HepG2 (cell line): Measurements from ENCODE around the gene PEX14. TPM values are rescaled to one million over a fixed set of nuclear protein-coding genes. Genes with fewer than 3 reads are reported as not detected.

ENCODE experiments used
- ATAC-seq: fragments of 200-7000 bp; cut with Tn5 transposase; 3 replicates; pipeline ENCODE4 v1.9.1; 2020; ENCODE audit warnings: mild to moderate bottlenecking, moderate library complexity
- BruUV-seq: library from RNA; stranded (reverse); fragments of 400-500 nt; replicated peaks from 2 replicates; lab custom pipeline; 2021; lab: Mats Ljungman, UMichigan
- CTCF ChIA-PET: fragments of 300-600 bp; formaldehyde crosslinking; extraction: SDS; loops from one replicate; lab custom pipeline; 2021; ENCODE audit warnings: low total read pairs, inconsistent platforms, low intra/inter-chr PET ratio; lab: Yijun Ruan, JAX
- POLR2A ChIA-PET: fragments of 350-600 bp; sonication (Branson Sonifier 250); formaldehyde crosslinking; loops from one replicate; lab custom pipeline; 2020; ENCODE audit warnings: antibody characterized with exemption, inconsistent platforms; lab: Yijun Ruan, JAX
- DNase-seq: peaks from one replicate; pipeline ENCODE4 v3.0.0-alpha.2; 2015; ENCODE audit warnings: low spot score
- FAIRE-seq: peaks from 3 replicates; lab custom pipeline; 2011; peaks lifted over from hg19 to GRCh38; lab: Jason Lieb, UNC
- H2AFZ ChIP-seq: one replicate; pipeline ENCODE4 v1.6.1; 2011; ENCODE audit warnings: low read length, inconsistent platforms
- H3K27ac ChIP-seq: fragments of 300-600 bp; 3 replicates; pipeline ENCODE4 v1.8.0; 2011; ENCODE audit warnings: mixed run types, mild to moderate bottlenecking, mixed read lengths, low read length, inconsistent platforms; ENCODE audit not compliant: insufficient read depth; ENCODE audit errors: extremely low read length
- H3K27me3 ChIP-seq, 2 experiments: fragments of 200-600 bp in 1 of 2; 2 replicates in 1 of 2; 3 replicates in 1 of 2; pipeline versions ENCODE4 v1.6.0 to v1.8.0; 2011; ENCODE audit warnings: low read length in 2 of 2, mild to moderate bottlenecking in 2 of 2, moderate library complexity in 2 of 2, inconsistent platforms in 1 of 2; ENCODE audit not compliant: insufficient read depth in 2 of 2, control insufficient read depth in 1 of 2
- H3K36me3 ChIP-seq, 2 experiments: fragments of 200-600 bp in 1 of 2; replicated peaks in 1 of 2; 2 replicates in 1 of 2; 3 replicates in 1 of 2; pipeline versions ENCODE4 v1.5.1 to v1.8.0; 2011; ENCODE audit warnings: low read length in 2 of 2, inconsistent platforms in 1 of 2; ENCODE audit not compliant: insufficient read depth in 2 of 2, control insufficient read depth in 1 of 2
- H3K4me1 ChIP-seq: 2 replicates; pipeline ENCODE4 v1.5.1; 2012; ENCODE audit warnings: low read length, inconsistent platforms; ENCODE audit not compliant: insufficient read depth
- H3K4me2 ChIP-seq: 2 replicates; pipeline ENCODE4 v1.6.0; 2011; ENCODE audit warnings: low read depth, low read length, inconsistent platforms
- H3K4me3 ChIP-seq, 3 experiments: fragments of 200-600 bp in 1 of 3; sonication (generic), shearing (Covaris generic) in 1 of 3; replicated peaks in 1 of 3; 2 replicates each; pipeline ENCODE4 v1.5.1; 2011 to 2016; ENCODE audit warnings: low read length in 3 of 3, inconsistent platforms in 2 of 3, low read depth in 2 of 3, mild to moderate bottlenecking in 2 of 3, control low read depth in 1 of 3, mixed read lengths in 1 of 3; ENCODE audit not compliant: insufficient read depth in 1 of 3
- H3K79me2 ChIP-seq: one replicate; pipeline ENCODE4 v1.6.1; 2011; ENCODE audit warnings: low read length, inconsistent platforms; ENCODE audit not compliant: insufficient read depth
- H3K9ac ChIP-seq: 2 replicates; pipeline ENCODE4 v1.6.0; 2011; ENCODE audit warnings: mild to moderate bottlenecking, low read depth, low read length, inconsistent platforms; ENCODE audit not compliant: insufficient read depth
- H3K9me3 ChIP-seq: 2 replicates; pipeline ENCODE4 v1.5.1; 2012; ENCODE audit warnings: mild to moderate bottlenecking, low read length
- H4K20me1 ChIP-seq: 2 replicates; pipeline ENCODE4 v1.6.0; 2011; ENCODE audit warnings: inconsistent platforms, mild to moderate bottlenecking, low read length, moderate library complexity; ENCODE audit not compliant: insufficient read depth
- CREBL2 ChIP-seq: sonication (generic); formaldehyde crosslinking; IDR thresholded peaks from 2 replicates; pipeline ENCODE4 v1.8.1; 2023; ENCODE audit warnings: missing genetic modification reagents, mild to moderate bottlenecking, borderline replicate concordance
- CSRNP2 ChIP-seq: sonication (generic); formaldehyde crosslinking; conservative IDR thresholded peaks from 2 replicates; pipeline ENCODE4 v1.8.0; 2022; ENCODE audit warnings: low read depth, missing genetic modification reagents
- FOXK1 ChIP-seq: sonication (generic); formaldehyde crosslinking; IDR thresholded peaks from 2 replicates; pipeline ENCODE4 v1.4.0; 2020; ENCODE audit warnings: low read depth, missing genetic modification reagents, borderline replicate concordance
- TCF7 ChIP-seq: sonication (generic); IDR thresholded peaks from 2 replicates; pipeline ENCODE4 v1.6.1; 2016; ENCODE audit warnings: antibody characterized with exemption, low read depth
- TFE3 ChIP-seq: IDR thresholded peaks from 2 replicates; pipeline ENCODE4 v1.6.1; 2016
- ZBTB20 ChIP-seq: sonication (generic); formaldehyde crosslinking; IDR thresholded peaks from 2 replicates; pipeline ENCODE4 v1.8.1; 2023; ENCODE audit warnings: missing genetic modification reagents, low read depth, mild to moderate bottlenecking, borderline replicate concordance
- ZNF143 ChIP-seq: sonication (generic); formaldehyde crosslinking; IDR thresholded peaks from 2 replicates; pipeline ENCODE4 v1.4.0; 2020; ENCODE audit warnings: missing genetic modification reagents
- ZNF331 ChIP-seq: sonication (generic); formaldehyde crosslinking; IDR thresholded peaks from 2 replicates; pipeline ENCODE4 v1.4.0; 2020; ENCODE audit warnings: missing genetic modification reagents
- ZNF33A ChIP-seq: sonication (generic); formaldehyde crosslinking; IDR thresholded peaks from 2 replicates; pipeline ENCODE4 v1.5.1; 2020; ENCODE audit warnings: missing genetic modification reagents, mild to moderate bottlenecking, moderate library complexity, borderline replicate concordance
- ZNF672 ChIP-seq: sonication (generic); formaldehyde crosslinking; IDR thresholded peaks from 2 replicates; pipeline ENCODE4 v1.8.1; 2022; ENCODE audit warnings: missing genetic modification reagents
- WGBS: methylation state at CpG from one replicate; pipeline ENCODE4 v1.1.6; 2017; ENCODE audit warnings: low lambda C conversion rate; 5-methylcytosine and 5-hydroxymethylcytosine counted together
- in situ Hi-C: cut with HindIII; loops from 2 replicates; pipeline ENCODE4 v1.10.0; 2017; ENCODE audit warnings: low pct_unique_long_range_greater_than_20kb; ENCODE audit not compliant: extremely low pct_ligation_motif_present
- intact Hi-C: fragments of 100-400 bp; cut with micrococcal nuclease; formaldehyde crosslinking; loops from one replicate; pipeline ENCODE4 v1.10.0; 2022; ENCODE audit not compliant: unreplicated experiment
- polyA plus RNA-seq, 8 experiments: library from polyadenylated mRNA; depleted of rRNA in 3 of 8; stranded (reverse) in 7 of 8; unstranded in 1 of 8; fragments of >200 nt; fragmentation: Illumina TruSeq in 4 of 8; extraction: Trizol in 4 of 8; gene quantifications; 2 replicates each; pipeline versions ENCODE4 v1.2.1 to v1.2.3, GENCODE V29; 2011 to 2016; ENCODE audit warnings: low read depth in 4 of 8, missing spikeins in 1 of 8, mixed read lengths in 1 of 8; ENCODE audit not compliant: insufficient read depth in 1 of 8
- total RNA-seq, 5 experiments: library from RNA; depleted of rRNA; stranded (reverse); fragments of >200 nt; fragmentation: Illumina TruSeq; extraction: Trizol; gene quantifications; 2 replicates each; pipeline ENCODE4 v1.2.3, GENCODE V29; 2016; ENCODE audit warnings: low read depth in 1 of 5
- TF ChIP-seq, protein P1 (sequence below): sonication (generic); formaldehyde crosslinking; IDR thresholded peaks from 2 replicates; pipeline ENCODE4 v1.5.0; 2020; ENCODE audit warnings: mild to moderate bottlenecking, missing genetic modification reagents

PEX14 gene
- total and polyA plus RNA-seq, 2 of the 13 experiments (the other 11 are each of a cell fraction or from before 2014, with no cell fraction given) = 6.5 to 9.9 TPM

DNA sequence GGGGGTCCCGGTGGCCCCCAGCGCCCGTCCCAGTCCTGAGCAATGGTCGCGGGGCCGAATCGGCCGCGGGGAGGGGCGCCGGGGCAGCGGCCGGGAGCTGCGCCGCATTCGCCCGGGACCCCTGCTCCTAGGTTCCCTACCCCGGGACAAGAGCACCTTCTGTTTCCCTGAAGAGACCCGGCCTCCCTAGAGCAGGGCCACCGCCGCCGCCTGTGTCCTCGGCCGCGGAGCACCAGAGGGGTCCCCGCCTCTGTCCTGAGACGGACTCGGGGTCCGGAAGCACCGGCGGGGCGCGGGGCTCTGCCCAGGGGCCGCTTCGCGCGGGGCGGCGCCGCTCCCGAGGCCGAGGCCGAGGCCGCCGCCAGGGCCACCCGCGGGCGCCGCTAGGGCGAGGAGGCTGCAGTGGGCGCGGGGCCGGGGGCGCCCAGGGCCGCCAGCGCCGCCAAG, 163.8 kb downstream of the PEX14 start:
- no peak for FAIRE-seq
- CTCF ChIA-PET = no interaction called here
- POLR2A ChIA-PET = no interaction called here

More for the DNA sequence above, 163.8 kb downstream of the PEX14 start:
- no peak for ATAC-seq
- intact Hi-C loops = no loop called here
- H2AFZ ChIP-seq = no peak overlapping the region
- 97% methylated on average over 27 of the region's 57 CpGs for WGBS
- no peaks in the 10 kb centered on the region for H3K79me2 ChIP-seq
- peaks cover 13% of the 10 kb centered on the region for H3K4me1 ChIP-seq
- TF ChIP-seq CREBL2 (CRISPR knock-in tag) (no peak), ZNF33A (no peak), TFE3 (CRISPR knock-in tag) (no peak), ZBTB20 (no peak), FOXK1 (no peak), CSRNP2 (CRISPR knock-in tag) (no peak), ZNF672 (CRISPR knock-in tag) (no peak), TCF7 (no peak), ZNF331 (CRISPR knock-in tag) (no peak), ZNF143 (CRISPR knock-in tag) (no peak)
- TF ChIP-seq, protein P1, sequence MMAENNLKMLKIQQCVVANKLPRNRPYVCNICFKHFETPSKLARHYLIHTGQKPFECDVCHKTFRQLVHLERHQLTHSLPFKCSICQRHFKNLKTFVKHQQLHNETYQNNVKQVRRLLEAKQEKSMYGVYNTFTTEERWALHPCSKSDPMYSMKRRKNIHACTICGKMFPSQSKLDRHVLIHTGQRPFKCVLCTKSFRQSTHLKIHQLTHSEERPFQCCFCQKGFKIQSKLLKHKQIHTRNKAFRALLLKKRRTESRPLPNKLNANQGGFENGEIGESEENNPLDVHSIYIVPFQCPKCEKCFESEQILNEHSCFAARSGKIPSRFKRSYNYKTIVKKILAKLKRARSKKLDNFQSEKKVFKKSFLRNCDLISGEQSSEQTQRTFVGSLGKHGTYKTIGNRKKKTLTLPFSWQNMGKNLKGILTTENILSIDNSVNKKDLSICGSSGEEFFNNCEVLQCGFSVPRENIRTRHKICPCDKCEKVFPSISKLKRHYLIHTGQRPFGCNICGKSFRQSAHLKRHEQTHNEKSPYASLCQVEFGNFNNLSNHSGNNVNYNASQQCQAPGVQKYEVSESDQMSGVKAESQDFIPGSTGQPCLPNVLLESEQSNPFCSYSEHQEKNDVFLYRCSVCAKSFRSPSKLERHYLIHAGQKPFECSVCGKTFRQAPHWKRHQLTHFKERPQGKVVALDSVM = no peak
- TF ChIP-seq, all 625 proteins: peak for 0
- Histone ChIP-seq H3K4me3 (no peak overlapping the region), H4K20me1 (no peaks in the 10 kb centered on the region), H3K9me3 (no peaks in the 10 kb centered on the region), H3K4me2 (no peak overlapping the region), H3K36me3 (no peaks in the 10 kb centered on the region), H3K27ac (no peak overlapping the region), H3K27me3 (no peaks in the 10 kb centered on the region; a peak in 1 of 5 replicates), H3K9ac (no peak overlapping the region)
- in situ Hi-C loops = no loop called here
- no peak for DNase-seq
- BruUV-seq = no TSS peak
